AG04450 (cell line): ENCODE data around the gene C16orf78. TPM values are rescaled to one million over a fixed set of nuclear protein-coding genes. Genes with fewer than 3 reads are reported as not detected.

ENCODE experiments used
- polyA plus RNA-seq: library from polyadenylated mRNA; depleted of rRNA; stranded (reverse); fragments of >200 nt; gene quantifications from 2 replicates; pipeline ENCODE4 v1.2.3, GENCODE V29; 2011; rRNA removed

The C16orf78 gene
- polyA plus RNA-seq, 1 experiment = not detected

Other genes with a start within 250 kb of the C16orf78 start
- not detected in 2 replicates for gene CBLN1, start 92.0 kb upstream of the C16orf78 start, polyA plus RNA-seq